ENCODE measurements around the gene OR4X1.

DNA sequence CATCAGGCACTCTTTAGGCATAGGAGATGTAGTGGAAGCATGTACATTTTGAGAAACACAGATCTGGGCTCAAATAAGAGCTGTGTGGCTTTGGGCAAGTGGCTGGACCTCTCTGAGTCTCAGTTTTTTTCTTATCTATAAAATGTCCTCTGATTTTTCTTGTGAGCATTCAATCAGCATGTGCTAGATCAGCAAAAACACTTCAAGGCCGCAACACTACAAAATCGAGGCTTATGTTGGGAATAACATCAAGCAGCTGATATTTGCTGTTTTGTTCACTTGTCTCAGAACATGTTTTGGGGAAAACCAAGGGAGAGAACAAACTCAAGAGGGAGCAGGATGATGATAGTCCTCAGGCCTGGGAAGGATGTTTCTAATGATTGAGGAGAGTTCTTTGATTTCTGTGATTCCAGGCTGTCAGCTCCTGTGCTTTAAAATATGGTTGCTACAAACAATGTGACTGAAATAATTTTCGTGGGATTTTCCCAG, at the start of gene OR4X1:
- TF ChIP-seq, protein P1, sequence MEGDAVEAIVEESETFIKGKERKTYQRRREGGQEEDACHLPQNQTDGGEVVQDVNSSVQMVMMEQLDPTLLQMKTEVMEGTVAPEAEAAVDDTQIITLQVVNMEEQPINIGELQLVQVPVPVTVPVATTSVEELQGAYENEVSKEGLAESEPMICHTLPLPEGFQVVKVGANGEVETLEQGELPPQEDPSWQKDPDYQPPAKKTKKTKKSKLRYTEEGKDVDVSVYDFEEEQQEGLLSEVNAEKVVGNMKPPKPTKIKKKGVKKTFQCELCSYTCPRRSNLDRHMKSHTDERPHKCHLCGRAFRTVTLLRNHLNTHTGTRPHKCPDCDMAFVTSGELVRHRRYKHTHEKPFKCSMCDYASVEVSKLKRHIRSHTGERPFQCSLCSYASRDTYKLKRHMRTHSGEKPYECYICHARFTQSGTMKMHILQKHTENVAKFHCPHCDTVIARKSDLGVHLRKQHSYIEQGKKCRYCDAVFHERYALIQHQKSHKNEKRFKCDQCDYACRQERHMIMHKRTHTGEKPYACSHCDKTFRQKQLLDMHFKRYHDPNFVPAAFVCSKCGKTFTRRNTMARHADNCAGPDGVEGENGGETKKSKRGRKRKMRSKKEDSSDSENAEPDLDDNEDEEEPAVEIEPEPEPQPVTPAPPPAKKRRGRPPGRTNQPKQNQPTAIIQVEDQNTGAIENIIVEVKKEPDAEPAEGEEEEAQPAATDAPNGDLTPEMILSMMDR (IDR thresholded peaks at IDR 0.05; ENCODE audit: extremely low read depth in 1 of 2, insufficient read depth in 1 of 2, low read depth in 1 of 2, low read length in 2 of 2) = no peak
- TF ChIP-seq EZH2 (IDR thresholded peaks at IDR 0.05; ENCODE audit: borderline replicate concordance, low read depth, low read length, severe bottlenecking) (no peak), POLR2A (IDR thresholded peaks at IDR 0.05; ENCODE audit: low read depth, low read length) (no peak), FOS (IDR thresholded peaks at IDR 0.05; ENCODE audit: borderline replicate concordance, insufficient read depth, low read length) (no peak), POLR2AphosphoS5 (IDR thresholded peaks at IDR 0.05; ENCODE audit: insufficient read depth, low read depth, low read length) (no peak), MYC (IDR thresholded peaks at IDR 0.05; ENCODE audit: low read depth, low read length) (no peak), JUN (IDR thresholded peaks at IDR 0.05; ENCODE audit: borderline replicate concordance, insufficient read depth, insufficient read length, low read depth) (no peak)
- TF ChIP-seq, protein P2, sequence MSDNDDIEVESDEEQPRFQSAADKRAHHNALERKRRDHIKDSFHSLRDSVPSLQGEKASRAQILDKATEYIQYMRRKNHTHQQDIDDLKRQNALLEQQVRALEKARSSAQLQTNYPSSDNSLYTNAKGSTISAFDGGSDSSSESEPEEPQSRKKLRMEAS (IDR thresholded peaks at IDR 0.05; ENCODE audit: insufficient read depth, insufficient read length) = no peak

Data from endothelial cell of umbilical vein (primary cell).